ENCODE data around the gene TMEM269. TPM values are rescaled to one million over a fixed set of nuclear protein-coding genes. Genes with fewer than 3 reads are reported as not detected.

TMEM269 gene
- total and polyA plus RNA-seq, 9 of the 15 experiments (the other 6 are each of a cell fraction or from before 2014, with no cell fraction given), result 0.09 to 0.49 (median 0.21) TPM

- no peak for TF ChIP-seq TAF9B (IDR thresholded peaks at IDR 0.05; ENCODE audit: partially characterized antibody)
- no peak for TF ChIP-seq POLR2A (conservative IDR thresholded peaks at IDR 0.05)
- TF ChIP-seq ZC3H4 (CRISPR knock-in tag; IDR thresholded peaks at IDR 0.05; ENCODE audit: borderline replicate concordance), result no peak
- no peak for TF ChIP-seq PHF21A (IDR thresholded peaks at IDR 0.05; ENCODE audit: borderline replicate concordance, low read depth)
- TF ChIP-seq, protein P1, sequence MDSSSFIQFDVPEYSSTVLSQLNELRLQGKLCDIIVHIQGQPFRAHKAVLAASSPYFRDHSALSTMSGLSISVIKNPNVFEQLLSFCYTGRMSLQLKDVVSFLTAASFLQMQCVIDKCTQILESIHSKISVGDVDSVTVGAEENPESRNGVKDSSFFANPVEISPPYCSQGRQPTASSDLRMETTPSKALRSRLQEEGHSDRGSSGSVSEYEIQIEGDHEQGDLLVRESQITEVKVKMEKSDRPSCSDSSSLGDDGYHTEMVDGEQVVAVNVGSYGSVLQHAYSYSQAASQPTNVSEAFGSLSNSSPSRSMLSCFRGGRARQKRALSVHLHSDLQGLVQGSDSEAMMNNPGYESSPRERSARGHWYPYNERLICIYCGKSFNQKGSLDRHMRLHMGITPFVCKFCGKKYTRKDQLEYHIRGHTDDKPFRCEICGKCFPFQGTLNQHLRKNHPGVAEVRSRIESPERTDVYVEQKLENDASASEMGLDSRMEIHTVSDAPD (CRISPR knock-in tag; IDR thresholded peaks at IDR 0.05), result no peak
- no peak for TF ChIP-seq HMBOX1 (IDR thresholded peaks at IDR 0.05)
- peak; percentile 69 to 81 (median 73) for TF ChIP-seq CTCF (IDR thresholded peaks at IDR 0.05 in 2 of 3, conservative IDR thresholded peaks at IDR 0.05 in 1 of 3; ENCODE audit: insufficient read depth in 2 of 3, low read depth in 1 of 3, low read length in 3 of 3)
- no peak for TF ChIP-seq ZNF668 (CRISPR knock-in tag; IDR thresholded peaks at IDR 0.05)
- 0 out of 2 replicates have a peak, but pooled peaks have one; percentile 36 for TF ChIP-seq KLF16 (IDR thresholded peaks at IDR 0.05)
- TF ChIP-seq HDAC8 (tag; IDR thresholded peaks at IDR 0.05), result no peak
- no peak for TF ChIP-seq FOXP4 (CRISPR knock-in tag; IDR thresholded peaks at IDR 0.05; ENCODE audit: borderline replicate concordance)
- TF ChIP-seq KLF13 (tag; IDR thresholded peaks at IDR 0.05; ENCODE audit: borderline replicate concordance, low read depth), result peak; percentile 43; the same call in 1 of the 2 replicates
- TF ChIP-seq SP2 (IDR thresholded peaks at IDR 0.05; ENCODE audit: extremely low read depth, low read depth, low read length, poor library complexity, severe bottlenecking), result no peak
- TF ChIP-seq, protein P2, sequence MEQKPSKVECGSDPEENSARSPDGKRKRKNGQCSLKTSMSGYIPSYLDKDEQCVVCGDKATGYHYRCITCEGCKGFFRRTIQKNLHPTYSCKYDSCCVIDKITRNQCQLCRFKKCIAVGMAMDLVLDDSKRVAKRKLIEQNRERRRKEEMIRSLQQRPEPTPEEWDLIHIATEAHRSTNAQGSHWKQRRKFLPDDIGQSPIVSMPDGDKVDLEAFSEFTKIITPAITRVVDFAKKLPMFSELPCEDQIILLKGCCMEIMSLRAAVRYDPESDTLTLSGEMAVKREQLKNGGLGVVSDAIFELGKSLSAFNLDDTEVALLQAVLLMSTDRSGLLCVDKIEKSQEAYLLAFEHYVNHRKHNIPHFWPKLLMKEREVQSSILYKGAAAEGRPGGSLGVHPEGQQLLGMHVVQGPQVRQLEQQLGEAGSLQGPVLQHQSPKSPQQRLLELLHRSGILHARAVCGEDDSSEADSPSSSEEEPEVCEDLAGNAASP (IDR thresholded peaks at IDR 0.05), result no peak
- no peak for TF ChIP-seq E2F6 (IDR thresholded peaks at IDR 0.05; ENCODE audit: borderline replicate concordance in 1 of 2, extremely low read depth in 1 of 2, insufficient read depth in 1 of 2, insufficient read length in 1 of 2, low read depth in 1 of 2, low read length in 1 of 2, poor library complexity in 1 of 2, severe bottlenecking in 1 of 2)
These were observed 48.6 kb upstream of the TMEM269 start (continued) for GRCh38 chr1:42736152-42736551.
